GM18519 (cell line): ENCODE results near the gene RPS25.
"Not testable (repeated sequence)": the region's sequence is repeated elsewhere in the genome, so short reads cannot be mapped to it uniquely, and the experiment has no call there.

Experiments used
- ATAC-seq: cut with Tn5 transposase; IDR thresholded peaks from one replicate; pipeline ENCODE4 v1.9.1; 2021; ENCODE audit warnings: mild to moderate bottlenecking, moderate library complexity; ENCODE audit not compliant: unreplicated experiment, low FRiP score

RPS25 gene

DNA sequence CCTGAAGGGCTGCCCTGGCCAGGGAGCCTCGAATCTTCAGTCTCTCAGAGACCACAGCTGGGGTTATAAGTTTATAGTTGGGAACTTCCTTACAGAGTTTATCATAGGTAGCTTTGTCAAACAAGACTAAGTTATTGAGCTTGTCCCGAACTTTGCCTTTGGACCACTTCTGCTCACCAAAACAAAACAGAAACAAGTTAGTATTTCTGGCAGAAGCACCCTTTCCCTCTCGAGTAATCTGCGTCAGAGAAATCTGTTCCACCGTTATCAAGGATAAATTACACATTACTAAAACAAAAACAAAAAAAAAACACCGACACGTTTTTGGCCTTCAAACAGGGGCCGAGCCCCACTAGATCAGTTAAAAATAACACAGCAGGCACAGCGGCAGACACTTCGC is 766 bp downstream of the RPS25 start:
- ATAC-seq = not testable (repeated sequence)

DNA sequence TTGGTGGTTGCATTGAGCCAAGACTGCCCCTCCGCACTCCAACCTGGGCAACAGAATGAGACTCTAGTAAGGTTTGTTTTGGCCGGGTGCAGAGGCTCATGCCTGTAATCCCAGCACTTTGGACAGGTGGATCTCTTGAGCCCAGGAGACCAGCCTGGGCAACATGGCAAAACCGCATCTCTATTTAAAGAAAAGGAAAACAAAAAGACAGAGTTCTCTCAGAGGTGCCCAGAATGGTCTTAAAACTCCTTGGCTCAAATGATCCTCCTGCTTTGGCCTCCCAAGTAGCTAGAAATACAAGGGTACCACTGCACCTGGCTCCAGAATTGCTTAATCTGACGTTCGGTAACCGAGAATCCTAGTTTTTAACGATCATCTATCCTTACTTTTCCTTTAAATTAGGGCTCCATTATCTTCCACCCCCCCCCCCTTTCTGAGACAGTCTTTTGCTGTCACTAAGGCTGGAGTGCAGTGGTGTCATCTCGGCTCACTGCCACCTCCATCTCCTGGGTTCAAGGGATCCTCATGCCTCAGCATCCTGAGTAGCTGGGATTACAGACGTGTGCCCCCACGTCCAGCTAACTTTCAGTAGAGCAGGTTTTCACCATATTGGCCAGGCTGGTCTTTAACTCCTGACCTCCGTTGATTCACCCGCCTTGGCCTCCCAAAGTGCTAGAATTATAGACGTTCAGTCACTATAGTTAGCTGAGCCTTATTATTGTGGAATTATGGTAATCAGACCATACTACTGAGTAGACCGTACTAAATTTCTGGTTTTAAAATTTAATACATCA is 1.7 kb downstream of the RPS25 start:
- no peak for ATAC-seq

DNA sequence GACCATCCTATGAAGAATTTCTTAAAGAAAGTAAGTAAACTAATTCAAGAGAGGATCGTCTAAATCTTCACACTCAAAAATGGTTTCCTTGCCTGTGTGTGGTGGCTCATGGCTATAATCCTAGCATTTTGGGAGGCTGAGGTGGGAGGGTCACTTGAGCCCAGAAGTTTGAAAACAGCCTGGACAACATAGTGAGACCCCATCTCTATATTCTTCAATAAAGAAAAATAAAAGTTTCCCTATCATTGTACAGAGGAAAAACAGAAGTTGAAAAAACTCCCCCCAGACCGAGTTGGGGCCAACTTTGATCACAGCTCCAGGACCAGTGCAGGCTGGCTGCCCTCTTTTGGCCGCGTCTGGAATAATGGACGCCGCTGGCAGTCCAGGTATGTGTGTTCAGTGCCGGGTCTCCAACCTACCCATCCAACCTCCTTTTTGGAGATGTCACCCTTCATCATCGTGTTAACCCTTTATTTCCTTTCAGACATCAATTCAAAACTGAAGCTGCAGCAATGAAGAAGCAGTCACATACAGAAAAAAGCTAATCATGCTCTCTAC is 3.0 kb downstream of the RPS25 start:
- no peak for ATAC-seq

DNA sequence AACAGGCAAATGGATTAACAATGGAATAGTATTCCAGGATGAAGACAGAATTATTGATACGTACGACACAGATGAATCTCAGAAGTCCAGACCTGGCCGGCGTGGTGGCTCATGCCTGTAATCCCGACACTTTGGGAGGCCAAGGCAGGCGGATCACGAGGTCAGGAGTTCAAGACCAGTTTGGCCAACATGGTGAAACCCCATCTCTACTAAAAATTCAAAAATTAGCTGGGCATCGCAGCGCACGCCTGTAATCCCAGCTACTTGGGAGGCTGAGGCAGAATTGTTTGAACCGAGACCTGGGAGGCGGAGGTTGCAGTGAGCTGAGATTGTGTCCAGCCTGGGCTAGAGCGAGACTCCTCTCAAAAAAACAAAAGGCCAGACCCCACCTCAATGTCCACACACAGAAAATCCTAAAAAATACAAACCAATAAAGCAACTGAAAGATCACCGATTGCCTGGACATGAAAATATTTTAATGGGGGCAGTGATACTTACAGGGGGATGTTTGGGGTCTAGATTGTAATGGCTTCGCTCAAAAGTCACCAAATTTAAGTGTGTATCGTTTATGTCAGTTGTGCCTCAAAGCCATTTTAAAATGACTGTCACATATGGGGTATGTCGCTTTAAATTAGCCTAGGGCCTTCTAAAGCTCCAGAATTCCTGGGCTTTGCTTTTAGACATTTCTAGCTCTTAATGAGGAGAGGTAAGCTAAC is 3.8 kb downstream of the RPS25 start:
- ATAC-seq = no peak

DNA sequence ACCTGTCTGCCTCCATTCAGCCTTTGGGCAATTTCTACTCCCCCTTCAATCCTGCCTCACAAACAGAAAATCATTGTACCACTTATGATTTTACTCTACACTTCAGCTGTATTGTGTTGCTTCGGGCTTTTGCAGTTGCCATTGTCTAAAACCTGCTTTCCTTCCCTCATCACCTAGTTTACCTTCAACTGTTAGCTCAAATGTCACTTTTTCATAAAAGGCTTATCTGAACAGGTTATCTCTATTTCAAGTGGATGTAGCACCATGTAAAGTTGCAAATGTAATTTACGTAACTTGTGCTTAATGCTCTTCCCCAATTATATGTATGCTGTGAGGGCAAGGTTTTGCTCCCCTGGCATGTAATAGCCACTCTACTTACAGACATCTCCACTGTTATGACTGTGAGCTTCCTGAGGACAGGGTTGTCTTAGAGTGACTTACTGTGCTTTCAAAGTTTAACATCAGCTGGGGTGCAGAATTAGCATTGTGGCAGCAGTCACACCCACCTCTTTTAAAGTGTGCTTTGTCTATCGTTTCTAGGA is 5.4 kb downstream of the RPS25 start:
- ATAC-seq = no peak

DNA sequence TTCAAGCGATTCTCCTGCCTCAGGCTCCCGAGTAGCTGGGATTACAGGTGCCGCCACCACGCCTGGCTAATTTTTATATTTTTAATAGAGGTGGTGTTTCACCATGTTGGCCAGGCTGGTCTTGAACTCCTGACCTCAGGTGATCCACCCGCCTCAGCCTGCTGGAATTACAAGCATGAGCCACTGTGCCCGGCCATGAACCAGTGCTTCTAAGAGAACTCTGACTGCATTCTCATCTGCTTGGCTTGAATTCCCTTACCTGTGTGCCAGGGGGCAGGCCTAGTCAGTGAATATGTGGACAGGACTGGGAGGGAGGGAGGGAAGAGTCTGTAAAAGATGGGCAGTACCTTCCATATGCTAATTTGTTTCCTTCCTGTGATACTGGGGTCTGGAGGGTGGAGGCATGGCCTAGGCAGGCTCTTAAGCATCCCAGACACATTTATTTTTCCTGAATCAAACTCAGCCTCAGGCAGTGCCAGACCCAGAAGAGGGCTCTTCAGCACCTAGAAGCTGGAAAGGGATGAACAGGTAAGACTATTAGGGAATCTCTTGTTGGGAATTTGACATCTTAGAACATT is 6.6 kb downstream of the RPS25 start:
- no peak for ATAC-seq

DNA sequence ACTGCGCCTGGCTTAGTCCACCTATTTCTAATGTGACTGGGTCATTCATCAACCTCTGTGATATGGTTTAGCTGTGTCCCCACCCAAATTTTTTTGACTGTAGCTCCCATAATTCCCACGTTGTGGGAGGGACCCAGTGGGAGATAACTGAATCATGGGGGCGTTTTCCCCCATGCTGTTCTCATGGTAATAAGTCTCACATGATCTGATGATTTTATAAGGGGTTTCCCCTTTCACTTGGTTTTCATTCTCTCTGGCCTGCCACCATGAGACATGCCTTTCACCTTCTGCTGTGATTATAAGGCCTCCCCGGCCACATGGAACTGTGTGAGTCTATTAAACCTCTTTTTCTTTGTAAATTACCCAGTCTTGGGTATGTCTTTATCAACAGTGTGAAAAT is 11.5 kb downstream of the RPS25 start:
- no peak for ATAC-seq

DNA sequence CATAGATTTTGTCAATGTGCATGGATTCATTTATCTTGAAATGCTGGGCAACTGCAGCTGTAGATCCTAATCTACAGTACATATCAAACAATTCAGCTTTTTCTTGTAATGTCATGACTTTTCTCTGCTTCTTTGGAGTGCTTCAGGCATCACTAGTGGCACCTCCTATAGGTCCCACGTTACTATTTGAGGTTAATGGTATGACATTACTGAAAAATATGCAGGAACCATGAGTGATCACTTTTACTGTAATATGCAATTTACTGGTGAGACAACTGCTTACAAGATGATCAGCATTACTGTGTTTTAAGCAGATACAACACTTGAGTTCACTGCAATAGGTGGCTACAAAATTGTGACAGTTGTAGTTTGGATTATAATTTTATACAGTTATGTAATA is 17.2 kb downstream of the RPS25 start:
- no peak for ATAC-seq

DNA sequence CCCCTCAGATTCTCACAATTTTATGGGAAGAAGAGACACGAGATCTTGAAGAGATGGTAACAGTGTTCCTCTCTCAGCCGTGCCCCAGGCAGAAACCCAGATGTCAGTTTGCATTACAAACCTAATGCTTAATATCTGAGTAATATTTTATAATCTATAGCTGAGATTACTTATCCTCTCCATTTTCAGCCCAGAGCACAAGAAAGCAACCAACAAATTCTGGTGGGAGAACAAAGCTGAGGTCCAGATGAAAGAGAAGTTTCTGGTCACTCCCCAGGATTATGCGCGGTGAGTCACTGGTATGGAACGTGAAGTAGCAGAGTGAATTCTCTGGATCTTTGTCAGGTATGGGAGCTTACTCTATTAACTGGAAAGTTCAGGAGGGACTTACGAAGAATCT is 19.3 kb downstream of the RPS25 start:
- no peak for ATAC-seq

DNA sequence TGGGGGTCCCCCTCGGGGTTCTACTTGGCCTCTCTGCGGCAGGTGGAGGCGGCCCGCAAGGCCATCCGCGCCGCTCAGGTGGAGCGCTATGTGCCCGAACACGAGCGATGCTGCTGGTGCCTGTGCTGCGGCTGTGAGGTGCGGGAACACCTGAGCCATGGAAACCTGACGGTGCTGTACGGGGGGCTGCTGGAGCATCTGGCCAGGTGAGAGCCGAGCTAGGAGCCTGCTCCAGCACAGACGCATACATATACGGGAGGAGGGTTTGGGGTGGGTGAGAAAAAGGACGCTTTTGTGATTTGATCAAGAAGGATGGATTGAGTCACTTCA is 19.8 kb downstream of the RPS25 start:
- ATAC-seq = no peak

DNA sequence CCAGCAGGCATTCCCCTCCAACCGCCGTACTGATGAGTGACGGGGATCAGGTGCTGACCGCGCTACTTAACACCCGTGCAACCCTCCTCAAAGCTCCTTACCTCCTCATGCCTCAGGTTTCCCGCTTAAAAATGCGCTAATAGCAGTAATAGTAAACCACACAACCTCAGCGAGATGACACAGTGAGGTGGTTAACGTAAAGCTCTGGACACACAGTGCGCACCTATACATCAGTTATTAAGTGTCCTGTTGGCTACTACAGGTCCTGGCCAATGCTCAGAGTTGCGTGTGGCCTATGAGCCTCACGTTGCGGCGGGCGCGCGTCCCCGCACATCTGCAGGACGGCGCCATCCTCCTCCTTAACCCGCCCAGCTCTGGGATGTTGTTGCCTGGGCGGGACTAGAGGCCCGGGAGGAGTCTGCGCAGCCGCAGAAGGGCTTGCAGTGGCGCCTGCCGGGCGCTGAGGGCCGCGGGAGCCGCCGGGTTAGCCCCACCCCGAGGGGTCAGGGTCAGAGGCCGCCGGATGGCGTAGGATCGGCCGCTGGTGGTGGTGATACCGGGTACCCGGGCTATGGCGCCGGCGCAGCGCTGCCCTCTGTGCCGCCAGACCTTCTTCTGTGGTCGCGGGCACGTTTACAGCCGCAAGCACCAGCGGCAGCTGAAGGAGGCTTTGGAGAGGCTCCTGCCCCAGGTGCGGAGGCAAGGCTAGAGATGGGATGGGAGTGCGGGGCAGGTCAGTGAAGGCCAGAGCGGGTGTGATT is 20.3 kb downstream of the RPS25 start, which contains the start of gene CENATAC:
CENATAC (plus strand) TSS at position 512 of the 761 bp plus-strand sequence; CDS start at position 572, 60 bp downstream.
- ATAC-seq = peak; percentile 90

DNA sequence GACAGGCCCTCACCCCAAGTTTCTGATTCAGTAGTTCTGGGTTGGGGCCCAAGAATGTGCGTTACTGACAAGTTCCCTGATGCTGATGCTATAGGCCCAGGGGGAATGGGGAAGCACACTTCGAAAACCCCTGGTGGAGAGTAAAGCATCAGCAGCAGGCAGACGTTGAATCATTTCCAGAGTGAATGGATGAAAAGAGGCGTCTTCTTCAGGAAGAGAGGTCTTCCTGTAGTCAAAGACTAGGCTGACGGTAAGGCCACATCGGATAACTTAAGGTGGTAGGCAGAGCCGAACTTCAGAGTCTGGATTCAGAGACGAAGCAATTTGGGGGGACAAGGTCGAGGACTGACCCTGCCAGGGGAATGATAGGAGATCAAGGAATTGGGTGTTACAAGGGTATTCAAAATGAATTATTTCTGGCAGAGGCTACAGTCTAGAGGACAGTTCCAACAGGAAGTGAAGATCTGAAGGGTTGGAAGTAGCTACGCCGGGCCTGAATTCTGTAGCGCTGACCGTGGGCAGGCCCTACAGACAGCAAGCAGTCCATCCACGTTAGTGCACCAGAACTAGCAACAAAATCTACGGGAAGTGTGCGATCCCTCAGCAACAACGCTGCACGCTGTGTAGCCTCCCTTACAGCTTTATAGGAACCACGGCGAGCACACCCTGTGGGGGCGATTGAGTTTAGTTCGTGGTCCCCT is 21.1 kb downstream of the RPS25 start:
- ATAC-seq = no peak

DNA sequence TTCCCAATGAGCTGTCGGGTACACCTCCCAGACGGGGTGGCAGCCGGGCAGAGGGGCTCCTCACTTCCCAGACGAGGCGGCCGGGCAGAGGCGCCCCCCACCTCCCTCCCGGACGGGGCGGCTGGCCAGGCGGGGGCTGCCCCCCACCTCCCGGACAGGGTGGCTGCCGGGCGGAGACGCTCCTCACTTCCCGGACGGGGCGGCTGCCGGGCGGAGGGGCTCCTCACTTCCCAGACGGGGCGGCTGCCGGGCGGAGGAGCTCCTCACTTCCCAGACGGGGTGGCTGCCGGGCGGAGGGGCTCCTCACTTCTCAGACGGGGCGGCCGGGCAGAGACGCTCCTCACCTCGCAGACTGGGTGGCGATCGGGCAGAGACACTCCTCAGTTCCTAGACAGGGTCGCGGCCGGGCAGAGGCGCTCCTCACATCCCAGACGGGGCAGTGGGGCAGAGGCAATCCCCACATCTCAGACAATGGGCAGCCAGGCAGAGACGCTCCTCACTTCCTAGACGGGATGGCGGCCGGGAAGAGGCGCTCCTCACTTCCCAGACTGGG is 26.6 kb downstream of the RPS25 start:
- ATAC-seq = not testable (repeated sequence)

DNA sequence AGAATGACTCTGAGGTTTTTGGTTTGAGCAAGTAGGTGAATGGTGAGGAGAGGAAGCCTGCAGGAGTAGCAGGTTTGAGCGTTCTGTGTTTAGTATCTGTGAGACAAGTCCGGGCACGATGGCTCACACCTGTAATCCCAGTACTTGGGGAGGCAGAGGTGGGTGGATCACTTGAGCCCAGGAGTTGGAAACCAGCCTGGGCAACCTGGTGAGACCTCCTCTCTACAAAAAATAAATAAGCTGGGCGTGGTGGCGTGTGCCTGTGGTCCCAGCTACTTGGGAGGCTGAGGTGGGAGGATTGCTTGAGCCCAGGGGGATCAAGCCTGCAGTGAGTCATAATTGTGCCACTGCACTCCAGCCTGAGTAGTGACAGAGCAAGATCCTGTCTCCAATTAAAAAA is 29.9 kb downstream of the RPS25 start:
- no peak for ATAC-seq

DNA sequence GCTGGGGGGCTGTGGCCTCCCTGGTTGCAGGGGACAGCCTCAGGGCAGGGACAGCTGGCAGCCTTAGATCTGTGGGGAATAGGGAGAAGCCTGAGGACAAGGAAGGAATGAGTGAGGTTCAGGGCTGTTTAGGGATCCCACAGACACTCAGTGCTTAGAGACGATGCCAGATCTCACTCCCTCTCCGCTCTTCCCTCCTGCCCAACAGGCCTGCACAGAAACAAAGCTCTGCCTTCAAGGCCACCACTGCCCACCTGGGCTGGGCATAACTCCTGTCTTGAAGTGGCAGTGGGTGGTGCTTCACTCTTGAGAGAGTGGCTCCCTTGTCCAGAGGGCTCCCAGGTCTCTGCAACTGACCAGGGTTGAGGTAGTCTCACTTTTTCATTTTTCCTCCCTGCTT is 33.3 kb downstream of the RPS25 start:
- no peak for ATAC-seq

DNA sequence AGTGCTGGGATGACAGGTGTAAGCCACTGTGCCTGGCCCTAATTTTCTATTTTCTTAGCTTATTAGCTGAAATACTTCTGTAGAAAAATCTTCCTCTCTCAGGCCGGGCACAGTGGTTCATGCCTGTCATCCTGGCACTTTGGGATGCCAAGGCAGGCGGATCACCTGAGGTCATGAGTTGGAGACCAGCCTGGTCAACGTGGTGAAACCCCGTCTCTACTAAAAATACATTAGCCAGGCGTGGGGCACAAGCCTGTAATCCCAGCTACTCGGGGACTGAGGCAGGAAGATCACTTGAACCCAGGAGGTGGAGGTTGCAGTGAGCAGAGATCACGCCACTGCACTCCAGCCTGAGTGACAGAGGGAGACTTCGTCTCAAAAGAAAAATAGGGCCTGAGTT is 33.8 kb downstream of the RPS25 start:
- ATAC-seq = not testable (repeated sequence)

DNA sequence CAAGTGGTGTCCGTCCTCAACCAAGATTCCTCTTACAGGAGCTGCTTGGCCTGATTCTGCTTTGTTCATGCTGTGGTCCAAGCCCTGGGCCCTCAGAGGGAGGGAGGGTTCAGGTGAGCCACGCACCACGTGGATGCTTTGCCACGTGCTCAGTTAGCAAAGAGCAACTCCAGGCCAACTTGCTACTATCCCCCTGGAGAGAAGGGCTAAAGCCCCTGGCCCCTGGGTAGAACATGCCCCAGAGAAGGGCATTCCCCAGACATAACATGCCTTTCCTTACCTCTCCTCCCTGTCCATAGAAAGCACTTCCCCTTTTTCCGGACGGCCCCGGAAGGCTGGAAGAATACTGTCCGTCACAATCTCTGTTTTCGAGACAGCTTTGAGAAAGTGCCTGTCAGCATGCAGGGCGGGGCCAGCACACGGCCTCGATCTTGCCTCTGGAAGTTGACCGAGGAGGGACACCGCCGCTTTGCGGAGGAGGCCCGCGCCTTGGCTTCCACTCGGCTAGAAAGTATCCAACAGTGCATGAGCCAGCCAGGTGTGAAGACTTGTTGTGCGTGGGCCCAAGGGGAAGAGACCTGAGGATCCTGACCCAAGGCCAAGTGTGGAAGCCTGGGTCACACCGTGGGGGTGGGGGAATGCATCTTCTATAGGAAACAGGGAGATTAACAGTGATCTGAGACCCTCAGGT is 37.8 kb downstream of the RPS25 start:
- ATAC-seq = no peak

DNA sequence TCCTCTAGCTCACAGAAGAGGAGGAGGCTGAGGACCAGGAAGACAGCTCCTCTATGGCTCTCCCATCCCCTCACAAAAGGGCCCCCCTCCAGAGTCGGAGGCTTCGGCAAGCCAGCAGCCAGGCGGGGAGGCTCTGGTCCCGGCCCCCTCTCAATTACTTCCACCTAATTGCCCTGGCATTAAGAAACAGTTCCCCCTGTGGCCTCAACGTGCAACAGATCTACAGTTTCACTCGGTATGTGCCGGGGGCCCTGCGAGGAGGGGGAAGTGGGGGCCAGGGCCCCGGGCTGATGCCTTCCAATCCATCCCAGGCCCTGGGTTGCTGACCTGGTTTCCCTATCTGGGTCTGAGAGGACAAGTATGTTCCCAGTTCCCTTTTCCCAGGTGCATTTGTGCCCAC is 38.7 kb downstream of the RPS25 start:
- ATAC-seq = no peak
